ENCODE measurements around the gene PFKFB1. TPM values are rescaled to one million over a fixed set of nuclear protein-coding genes. Genes with fewer than 3 reads are reported as not detected.

Gene PFKFB1
- total RNA-seq, 1 experiment from 2014 or later, result 0.81 TPM

DNA sequence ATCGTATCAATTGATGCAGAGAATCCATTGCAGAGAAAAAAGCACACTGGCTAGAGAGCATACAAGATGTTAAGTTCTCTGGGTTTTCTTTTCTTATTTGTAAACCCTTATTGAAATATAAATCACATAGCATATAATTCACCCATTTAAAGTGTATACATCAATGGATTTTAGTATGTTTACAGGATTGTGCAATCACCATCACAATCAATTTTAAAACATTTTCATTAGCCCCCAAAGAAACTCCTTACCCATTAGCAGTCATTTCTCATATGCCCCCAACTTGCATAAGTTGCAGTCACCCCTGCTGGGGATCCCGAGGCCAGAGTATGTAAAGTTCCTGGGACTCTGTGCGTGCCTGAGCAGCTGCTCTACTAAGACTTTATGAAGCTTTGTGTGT, 108.2 kb downstream of the PFKFB1 start:
- Histone ChIP-seq H2AFZ (ENCODE audit: low read depth, low read length, poor library complexity, severe bottlenecking) (no peak overlapping the region), H3K4me2 (ENCODE audit: low read length) (no peak overlapping the region), H3K4me3 (replicated peaks in 1 of 2; ENCODE audit: low read depth in 1 of 2, low read length in 2 of 2) (no peak overlapping the region), H3K4me1 (ENCODE audit: control insufficient read depth in 1 of 2, insufficient read depth in 2 of 2, low read length in 2 of 2) (no peaks in the 10 kb centered on the region), H3K27me3 (ENCODE audit: insufficient read depth, low read length) (no peaks in the 10 kb centered on the region), H3K9me3 (ENCODE audit: control insufficient read depth in 1 of 2, insufficient read depth in 1 of 2, low read depth in 1 of 2, low read length in 2 of 2) (no peaks in the 10 kb centered on the region), H3K27ac (ENCODE audit: low read depth, low read length) (no peak overlapping the region), H4K20me1 (ENCODE audit: insufficient read depth) (no peaks in the 10 kb centered on the region), H3K9ac (ENCODE audit: low read length) (no peak overlapping the region), H3K79me2 (ENCODE audit: insufficient read depth, low read length) (no peaks in the 10 kb centered on the region), H3K36me3 (ENCODE audit: control insufficient read depth in 1 of 2, insufficient read depth in 2 of 2, low read length in 2 of 2) (no peaks in the 10 kb centered on the region), H3K9me2 (ENCODE audit: insufficient read depth) (no peaks in the 10 kb centered on the region)
- intact Hi-C loops (cut with micrococcal nuclease), result no loop called here
- no TSS peak for BruUV-seq (replicated peaks)
- RAD21 ChIA-PET (ENCODE audit: low non-redundant PET in 1 of 2, low total read pairs in 2 of 2, uncharacterized antibody in 2 of 2, unreplicated experiment in 2 of 2), result no interaction called here
- no peak for DNase-seq (ENCODE audit: low read depth, low spot score)
- ATAC-seq, result no peak
- TF ChIP-seq RAD21 (IDR thresholded peaks at IDR 0.05; ENCODE audit: low read depth) (no peak), POLR2A (IDR thresholded peaks at IDR 0.05; ENCODE audit: borderline replicate concordance, extremely low read depth, insufficient read depth, insufficient read length) (no peak), SRF (IDR thresholded peaks at IDR 0.05; ENCODE audit: low read depth) (no peak), CBX3 (IDR thresholded peaks at IDR 0.05; ENCODE audit: low read depth) (no peak), SP1 (IDR thresholded peaks at IDR 0.05; ENCODE audit: low read depth) (no peak), EGR1 (IDR thresholded peaks at IDR 0.05; ENCODE audit: low read depth) (no peak), ZNF274 (IDR thresholded peaks at IDR 0.05; ENCODE audit: low read depth, low read length) (no peak), FOSL1 (IDR thresholded peaks at IDR 0.05; ENCODE audit: low read depth) (no peak), POLR2AphosphoS5 (IDR thresholded peaks at IDR 0.05; ENCODE audit: low read depth, low read length) (no peak), EZH2 (IDR thresholded peaks at IDR 0.05) (no peak)
- TF ChIP-seq, protein P1, sequence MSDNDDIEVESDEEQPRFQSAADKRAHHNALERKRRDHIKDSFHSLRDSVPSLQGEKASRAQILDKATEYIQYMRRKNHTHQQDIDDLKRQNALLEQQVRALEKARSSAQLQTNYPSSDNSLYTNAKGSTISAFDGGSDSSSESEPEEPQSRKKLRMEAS (IDR thresholded peaks at IDR 0.05), result no peak
- TF ChIP-seq, protein P2, sequence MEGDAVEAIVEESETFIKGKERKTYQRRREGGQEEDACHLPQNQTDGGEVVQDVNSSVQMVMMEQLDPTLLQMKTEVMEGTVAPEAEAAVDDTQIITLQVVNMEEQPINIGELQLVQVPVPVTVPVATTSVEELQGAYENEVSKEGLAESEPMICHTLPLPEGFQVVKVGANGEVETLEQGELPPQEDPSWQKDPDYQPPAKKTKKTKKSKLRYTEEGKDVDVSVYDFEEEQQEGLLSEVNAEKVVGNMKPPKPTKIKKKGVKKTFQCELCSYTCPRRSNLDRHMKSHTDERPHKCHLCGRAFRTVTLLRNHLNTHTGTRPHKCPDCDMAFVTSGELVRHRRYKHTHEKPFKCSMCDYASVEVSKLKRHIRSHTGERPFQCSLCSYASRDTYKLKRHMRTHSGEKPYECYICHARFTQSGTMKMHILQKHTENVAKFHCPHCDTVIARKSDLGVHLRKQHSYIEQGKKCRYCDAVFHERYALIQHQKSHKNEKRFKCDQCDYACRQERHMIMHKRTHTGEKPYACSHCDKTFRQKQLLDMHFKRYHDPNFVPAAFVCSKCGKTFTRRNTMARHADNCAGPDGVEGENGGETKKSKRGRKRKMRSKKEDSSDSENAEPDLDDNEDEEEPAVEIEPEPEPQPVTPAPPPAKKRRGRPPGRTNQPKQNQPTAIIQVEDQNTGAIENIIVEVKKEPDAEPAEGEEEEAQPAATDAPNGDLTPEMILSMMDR (IDR thresholded peaks at IDR 0.05 in 2 of 3, conservative IDR thresholded peaks at IDR 0.05 in 1 of 3; ENCODE audit: borderline replicate concordance in 1 of 3, insufficient read depth in 1 of 3, low read depth in 2 of 3, low read length in 2 of 3), result no peak
- TF ChIP-seq, protein P3, sequence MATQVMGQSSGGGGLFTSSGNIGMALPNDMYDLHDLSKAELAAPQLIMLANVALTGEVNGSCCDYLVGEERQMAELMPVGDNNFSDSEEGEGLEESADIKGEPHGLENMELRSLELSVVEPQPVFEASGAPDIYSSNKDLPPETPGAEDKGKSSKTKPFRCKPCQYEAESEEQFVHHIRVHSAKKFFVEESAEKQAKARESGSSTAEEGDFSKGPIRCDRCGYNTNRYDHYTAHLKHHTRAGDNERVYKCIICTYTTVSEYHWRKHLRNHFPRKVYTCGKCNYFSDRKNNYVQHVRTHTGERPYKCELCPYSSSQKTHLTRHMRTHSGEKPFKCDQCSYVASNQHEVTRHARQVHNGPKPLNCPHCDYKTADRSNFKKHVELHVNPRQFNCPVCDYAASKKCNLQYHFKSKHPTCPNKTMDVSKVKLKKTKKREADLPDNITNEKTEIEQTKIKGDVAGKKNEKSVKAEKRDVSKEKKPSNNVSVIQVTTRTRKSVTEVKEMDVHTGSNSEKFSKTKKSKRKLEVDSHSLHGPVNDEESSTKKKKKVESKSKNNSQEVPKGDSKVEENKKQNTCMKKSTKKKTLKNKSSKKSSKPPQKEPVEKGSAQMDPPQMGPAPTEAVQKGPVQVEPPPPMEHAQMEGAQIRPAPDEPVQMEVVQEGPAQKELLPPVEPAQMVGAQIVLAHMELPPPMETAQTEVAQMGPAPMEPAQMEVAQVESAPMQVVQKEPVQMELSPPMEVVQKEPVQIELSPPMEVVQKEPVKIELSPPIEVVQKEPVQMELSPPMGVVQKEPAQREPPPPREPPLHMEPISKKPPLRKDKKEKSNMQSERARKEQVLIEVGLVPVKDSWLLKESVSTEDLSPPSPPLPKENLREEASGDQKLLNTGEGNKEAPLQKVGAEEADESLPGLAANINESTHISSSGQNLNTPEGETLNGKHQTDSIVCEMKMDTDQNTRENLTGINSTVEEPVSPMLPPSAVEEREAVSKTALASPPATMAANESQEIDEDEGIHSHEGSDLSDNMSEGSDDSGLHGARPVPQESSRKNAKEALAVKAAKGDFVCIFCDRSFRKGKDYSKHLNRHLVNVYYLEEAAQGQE (IDR thresholded peaks at IDR 0.05; ENCODE audit: low read depth), result no peak
- CTCF ChIA-PET, result no interaction called here
- POLR2A ChIA-PET, result no interaction called here

Other genes with a start within 250 kb of the PFKFB1 start
- not detected for gene ITIH6, start 195.9 kb downstream of the PFKFB1 start, total RNA-seq (2021; ENCODE audit: unreplicated experiment)
- gene MAGED2, start 186.4 kb downstream of the PFKFB1 start, total RNA-seq (2021; ENCODE audit: unreplicated experiment), result 32.4 TPM
- 0.25 TPM for gene TRO, start 73.4 kb downstream of the PFKFB1 start, total RNA-seq (2021; ENCODE audit: unreplicated experiment)
- gene APEX2, start 6.2 kb upstream of the PFKFB1 start, total RNA-seq (2021; ENCODE audit: unreplicated experiment), result 28.2 TPM
- not detected for gene ALAS2, start 36.8 kb upstream of the PFKFB1 start, total RNA-seq (2021; ENCODE audit: unreplicated experiment)
- not detected for gene PAGE2B, start 80.8 kb upstream of the PFKFB1 start, total RNA-seq (2021; ENCODE audit: unreplicated experiment)
- gene PAGE2, start 94.8 kb upstream of the PFKFB1 start, total RNA-seq (2021; ENCODE audit: unreplicated experiment), result not detected
- gene PAGE5, start 226.2 kb upstream of the PFKFB1 start, total RNA-seq (2021; ENCODE audit: unreplicated experiment), result not detected

Measured in HCT116 (cell line).